HG03280 (cell line): ENCODE data around the gene GBGT1.
"Not testable (repeated sequence)": the region's sequence is repeated elsewhere in the genome, so short reads cannot be mapped to it uniquely, and the experiment has no call there.

ENCODE experiments used
- ATAC-seq: cut with Tn5 transposase; IDR thresholded peaks from one replicate; pipeline ENCODE4 v1.9.1; 2021; ENCODE audit warnings: mild to moderate bottlenecking, moderate library complexity; ENCODE audit not compliant: unreplicated experiment

Gene GBGT1

DNA sequence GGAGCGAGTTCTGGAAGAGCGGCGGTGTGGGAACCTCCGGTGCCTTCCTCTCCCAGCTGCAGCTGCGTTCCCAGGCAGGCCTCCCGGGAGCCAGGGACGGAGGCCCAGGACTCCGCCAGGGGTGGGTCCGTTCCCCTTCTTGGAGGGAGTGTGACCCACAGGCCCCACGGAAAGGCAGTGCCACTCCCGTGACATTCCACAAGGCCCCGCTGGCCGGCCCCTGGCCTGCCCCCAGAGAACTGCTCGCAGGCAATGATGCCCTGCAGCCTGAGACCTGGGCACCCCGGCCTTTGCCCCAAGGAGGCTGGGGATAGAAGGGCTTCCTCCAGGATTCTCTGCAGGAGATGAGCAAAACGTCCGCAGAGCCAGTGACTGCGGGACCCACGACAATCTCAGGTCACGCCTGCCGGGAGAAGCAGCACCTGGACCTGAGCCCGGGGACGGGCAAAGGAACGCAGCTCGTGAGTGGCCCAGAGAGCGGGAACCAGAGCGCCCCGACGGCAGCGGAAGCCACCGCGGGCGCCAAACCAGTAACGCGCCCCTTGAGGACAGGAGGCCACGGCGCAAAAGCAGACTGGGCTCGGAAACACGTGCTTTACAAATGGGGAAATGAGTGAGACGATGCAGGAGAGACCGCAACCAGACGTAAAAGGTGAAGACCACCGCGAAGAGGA, 36.1 kb upstream of the GBGT1 start:
- no peak for ATAC-seq

DNA sequence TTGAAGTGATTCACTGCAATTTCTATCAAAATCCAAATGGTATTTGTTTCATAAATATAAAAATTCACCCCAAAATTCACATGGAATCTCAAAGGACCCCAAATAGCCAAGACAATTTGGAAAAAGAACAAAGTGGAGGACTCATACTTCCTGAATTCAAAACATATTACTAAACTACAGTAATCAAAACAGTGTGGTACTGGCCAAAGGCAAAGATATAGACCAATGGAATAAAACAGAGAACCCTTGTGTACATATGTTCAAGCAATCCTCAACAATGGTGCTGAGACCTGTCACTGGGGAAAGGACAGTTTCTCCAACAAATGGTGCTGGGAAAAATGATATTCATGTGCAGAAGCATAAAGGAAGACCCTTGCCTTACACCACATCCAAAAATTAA, 31.3 kb upstream of the GBGT1 start:
- no peak for ATAC-seq

DNA sequence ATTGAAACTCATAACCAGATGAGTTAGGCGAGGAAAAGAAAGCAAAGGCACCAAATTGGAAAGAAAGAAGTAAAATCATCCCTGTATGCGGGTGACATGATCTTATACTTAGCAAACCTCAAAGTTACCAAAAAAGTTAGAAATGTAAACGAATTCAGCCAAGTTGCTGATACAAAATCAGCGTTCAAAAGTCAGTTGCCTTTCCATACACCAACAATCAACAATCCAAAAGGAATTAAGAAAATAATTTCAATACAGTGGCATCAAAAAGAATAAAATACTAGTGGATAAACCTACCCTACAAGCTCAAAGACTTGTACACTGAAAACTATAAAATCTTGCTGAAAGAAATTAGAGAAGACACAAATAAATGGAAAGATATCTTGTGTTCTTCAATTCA, 30.9 kb upstream of the GBGT1 start:
- ATAC-seq = no peak

DNA sequence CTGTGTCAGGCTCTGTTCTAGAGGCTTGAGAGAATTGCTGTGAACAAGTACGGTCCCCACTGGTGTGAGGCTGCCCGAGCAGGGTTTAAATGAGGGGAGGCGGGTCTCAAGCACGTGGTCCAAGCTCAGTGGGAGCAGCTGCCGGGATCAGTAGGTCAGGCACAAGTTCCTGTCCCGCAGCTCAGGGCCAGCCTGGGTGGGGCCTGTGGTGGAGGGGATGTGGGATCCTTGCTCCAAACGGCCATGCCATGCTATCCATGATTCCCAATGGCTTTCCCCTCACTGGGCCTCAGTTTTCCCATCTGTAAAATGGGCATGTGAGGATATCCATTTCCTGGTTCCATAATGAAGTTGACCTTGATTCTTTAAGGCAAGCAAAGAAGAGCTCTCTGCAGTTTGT, 28.3 kb upstream of the GBGT1 start:
- no peak for ATAC-seq

DNA sequence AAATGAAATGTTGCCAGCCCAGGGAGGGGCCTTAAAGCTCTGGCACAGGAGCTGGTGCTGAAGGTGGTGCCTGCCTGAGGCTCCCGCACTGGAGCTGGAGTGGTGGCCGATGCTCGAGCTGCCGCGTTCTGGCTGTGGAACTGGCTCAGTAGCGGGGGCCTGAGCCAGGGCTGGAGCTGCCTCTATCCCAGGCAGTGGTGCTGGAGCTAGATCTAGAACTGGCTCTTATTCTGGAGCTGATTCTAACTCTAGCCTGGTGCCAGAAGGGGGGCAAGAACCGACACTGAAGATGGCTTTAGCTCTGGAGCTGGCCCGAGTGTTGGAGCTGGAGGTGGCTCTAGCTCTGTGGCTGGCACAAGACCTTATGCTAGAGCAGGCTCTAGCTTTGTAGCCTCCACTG, 26.1 kb upstream of the GBGT1 start:
- ATAC-seq = no peak

DNA sequence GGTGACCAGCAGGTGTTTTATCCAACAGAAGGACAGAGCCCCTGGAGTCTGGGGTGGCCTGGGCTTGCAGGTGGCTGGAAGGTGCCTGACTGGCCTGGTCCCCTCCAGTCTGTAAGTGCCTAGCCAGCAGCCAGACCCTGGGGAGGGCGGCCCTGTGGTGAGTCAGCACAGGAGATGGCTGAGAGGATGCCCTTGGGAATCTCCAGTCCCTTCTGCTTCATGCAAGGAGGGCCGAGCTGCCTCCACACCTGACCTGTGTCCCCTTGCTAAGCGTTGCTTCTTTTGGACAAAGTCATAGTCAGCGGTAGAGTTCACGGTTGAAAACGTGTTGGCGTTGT, 25.1 kb upstream of the GBGT1 start:
- ATAC-seq = no peak

DNA sequence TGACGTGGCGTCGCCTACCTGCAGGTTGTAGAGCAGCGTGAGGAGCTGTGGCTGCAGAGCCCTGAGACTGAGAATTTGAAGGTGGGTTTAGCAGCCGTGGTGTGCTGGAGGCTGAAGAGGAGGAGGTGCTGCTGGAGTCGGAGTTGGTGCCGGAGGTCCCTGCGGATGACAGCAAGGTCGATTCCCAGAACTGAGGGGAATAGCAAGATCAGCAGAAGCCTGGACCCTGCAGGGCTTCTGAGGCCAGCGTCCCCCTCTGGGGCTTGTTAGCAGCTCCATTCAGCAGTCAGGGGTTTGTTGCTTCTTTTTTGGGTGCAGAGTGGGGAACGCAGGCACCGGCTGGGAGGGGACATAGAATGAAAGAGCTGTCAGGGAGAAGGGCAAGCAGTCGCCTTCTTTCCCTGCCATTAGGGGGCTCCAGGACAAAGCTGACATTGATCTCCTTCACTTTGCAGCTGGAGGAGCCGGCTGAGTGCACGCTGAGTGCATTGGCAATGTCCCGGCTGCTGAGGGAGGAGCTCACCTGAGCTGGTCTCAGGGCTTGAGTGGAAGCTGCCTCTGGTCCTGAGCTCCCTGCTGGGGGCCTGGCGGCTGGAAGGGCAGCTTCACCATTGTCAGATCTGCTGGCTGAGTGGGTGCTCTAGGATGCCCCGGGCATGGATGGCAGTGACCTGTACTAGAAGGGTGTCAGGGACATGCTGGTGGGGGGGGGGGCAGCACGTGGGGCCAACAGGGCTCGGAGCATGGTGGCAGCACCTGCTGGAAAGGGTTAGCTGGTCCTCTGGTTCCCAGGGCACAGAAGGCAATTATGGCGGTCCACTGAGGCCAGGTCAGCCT, 24.5 kb upstream of the GBGT1 start:
- no peak for ATAC-seq

DNA sequence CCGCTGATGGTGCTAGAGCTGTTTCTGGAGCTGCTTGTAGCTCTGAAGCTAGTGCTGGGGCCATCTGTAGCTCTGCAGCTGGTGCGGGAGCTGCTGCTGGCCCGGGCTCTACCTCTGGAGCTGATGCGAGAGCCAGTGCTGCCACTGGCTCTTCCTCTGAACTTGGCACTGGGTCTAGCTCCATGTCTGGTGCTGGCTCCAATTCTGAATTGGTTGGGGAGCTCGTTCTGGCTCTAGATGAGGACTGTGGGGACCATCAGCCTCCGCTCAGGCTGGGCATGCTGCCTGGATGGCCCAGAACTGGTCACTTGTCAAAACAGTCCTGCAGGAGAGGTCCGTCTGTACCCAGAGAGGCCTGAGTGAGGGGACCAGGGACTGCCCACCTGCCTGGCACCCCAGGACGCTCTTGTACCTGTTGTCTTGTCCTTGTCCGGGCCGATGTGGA, 23.9 kb upstream of the GBGT1 start:
- ATAC-seq = no peak

DNA sequence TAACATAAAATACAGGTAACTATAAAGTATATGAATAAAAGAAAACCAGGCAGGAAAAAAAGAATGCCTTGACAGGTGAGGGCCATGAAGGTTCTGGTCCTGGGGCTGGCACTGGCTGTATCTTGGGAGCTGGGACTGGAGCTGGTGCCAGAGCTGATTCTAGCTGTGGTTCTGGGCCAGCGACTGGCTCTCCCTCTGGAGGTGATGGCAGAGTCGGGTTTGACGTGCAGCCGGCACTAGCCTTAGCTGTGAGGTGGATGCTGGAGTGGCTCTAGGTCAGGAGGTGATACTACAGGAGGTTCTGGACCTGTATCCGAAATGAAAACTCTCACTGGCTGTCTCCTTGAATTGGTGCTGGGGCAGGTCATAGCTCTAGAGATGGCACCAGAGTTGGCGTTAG, 23.0 kb upstream of the GBGT1 start:
- no peak for ATAC-seq

DNA sequence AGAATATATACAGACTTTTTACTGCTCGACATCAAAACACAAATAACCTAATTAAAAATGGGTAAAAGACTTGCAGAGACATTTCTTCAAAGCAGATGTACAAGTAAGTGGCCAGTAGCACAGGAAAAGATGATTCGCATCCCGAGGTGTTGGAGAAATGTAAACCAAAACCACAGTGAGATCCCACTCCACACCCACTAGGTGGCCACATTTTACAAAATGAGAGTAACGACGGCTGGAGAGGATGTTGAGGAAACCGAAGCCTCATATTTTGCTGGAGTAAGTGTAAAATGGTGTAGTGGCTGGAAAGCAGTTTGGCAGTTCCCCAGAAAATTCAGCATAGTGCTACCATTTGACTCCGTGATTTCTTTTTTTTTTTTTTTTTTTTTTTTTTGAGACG, 21.3 kb upstream of the GBGT1 start:
- no peak for ATAC-seq

DNA sequence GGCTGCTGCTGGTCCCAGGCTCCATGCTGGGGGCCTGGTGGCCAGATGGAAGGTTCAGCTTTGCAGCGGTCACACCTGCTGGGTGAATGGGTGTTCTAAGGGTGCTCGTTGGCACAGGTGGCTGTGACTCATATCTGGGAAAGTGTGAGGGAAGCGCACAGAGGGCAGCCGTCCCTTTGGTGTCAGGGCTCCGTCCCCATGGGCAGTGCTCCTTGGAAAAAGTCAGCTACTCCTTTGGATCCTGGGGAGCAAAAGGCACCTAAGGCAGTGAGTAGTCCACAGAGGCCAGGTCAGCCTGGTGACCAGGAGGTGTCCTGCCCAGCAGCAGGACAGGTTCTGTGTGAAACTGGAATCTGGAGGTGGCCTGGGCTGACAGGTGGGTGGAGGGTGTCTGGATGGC, 18.4 kb upstream of the GBGT1 start:
- no peak for ATAC-seq

DNA sequence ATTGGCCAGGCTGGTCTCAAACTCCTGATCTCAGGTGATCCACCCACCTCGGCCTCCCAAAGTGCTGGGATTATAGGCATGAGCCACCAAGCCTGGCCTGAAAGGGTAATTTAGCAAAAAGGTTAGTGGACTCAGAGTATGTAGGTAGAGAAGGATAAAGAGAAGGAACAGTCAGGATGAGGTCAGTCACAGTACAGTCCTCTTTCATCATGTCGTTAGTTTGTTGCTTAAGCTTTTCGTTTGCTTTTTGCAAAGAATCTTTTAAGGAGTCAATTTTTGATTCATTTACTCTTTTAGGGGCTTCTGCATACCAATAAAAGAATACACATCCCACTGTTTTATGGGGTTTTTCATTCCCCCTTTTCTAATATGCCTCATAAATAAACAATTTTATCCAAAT, 17.8 kb upstream of the GBGT1 start:
- no peak for ATAC-seq

DNA sequence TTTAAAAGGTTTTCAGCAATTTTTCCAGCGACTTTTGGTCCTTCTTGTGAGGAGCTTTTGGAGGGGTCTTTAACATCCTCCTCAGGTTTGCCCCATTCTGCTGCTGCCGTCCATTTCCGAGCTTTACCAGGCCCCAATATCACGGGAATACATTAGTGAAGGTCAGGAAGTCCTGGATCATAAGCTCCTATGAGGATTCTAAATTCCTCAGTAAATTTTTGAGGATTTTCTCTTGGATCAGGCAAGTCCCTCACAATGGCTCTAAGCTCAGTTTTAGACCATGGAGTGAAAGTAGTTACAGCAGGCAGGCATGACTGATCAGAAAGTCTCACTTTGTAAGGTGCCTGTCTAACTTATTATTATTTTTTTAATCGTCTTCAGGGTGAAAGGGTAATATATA, 17.2 kb upstream of the GBGT1 start:
- no peak for ATAC-seq

DNA sequence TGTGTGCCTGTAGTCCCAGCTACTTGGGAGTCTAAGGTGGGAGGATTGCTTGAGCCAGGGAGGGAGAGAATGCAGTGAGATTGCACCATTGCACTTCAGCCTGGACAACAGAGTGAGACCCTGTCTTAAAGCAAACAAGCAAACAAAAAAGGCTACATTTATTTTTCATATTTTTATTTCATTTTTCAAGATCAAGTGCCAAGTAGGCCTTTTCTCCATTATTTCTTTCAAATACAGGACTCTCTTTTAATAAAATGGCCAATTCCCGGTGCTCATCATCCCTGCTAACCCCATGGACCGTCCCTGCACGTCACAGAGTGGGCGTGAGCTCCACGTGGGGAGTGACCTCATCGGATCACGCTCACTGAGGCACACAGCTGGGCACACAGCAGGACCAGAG, 9.3 kb upstream of the GBGT1 start:
- no peak for ATAC-seq

DNA sequence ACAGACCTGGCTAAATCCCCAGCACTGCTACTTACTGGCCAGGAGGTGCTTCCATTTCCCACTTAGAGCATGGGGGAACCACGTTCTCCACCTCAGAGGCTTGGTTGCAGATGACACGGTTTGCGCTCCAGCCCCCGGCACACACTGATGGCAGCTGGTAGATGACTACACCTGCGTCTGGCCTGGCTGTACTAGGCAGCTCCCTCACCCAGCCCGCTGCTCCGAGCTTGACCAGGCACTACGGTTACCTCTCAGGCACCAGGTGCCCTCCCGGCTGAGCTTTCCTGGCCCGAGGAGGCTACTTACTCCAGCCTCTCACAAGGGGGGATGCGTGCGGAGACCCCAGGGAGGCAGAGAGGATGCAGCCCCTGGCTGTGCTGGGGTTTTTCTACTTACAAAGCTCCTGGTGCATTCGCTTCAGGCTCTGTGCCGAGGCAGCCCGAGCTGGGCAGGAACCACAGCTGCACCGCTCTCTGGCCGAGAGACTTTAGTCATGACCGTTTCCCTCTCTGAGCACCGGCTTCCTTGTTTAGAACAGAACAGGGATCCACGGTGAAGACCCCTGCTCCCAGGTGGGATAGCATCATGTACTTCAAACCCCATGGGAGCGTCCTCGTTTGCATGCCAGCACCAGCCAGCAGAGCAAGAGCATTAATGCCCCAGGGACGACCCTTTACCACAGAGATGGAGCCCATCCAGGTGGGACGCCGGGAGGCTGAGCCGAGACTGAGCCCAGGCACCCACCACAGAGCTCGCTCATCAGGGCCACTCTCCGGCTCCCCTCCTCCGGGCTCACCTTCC, 7.6 kb upstream of the GBGT1 start:
- ATAC-seq = no peak

DNA sequence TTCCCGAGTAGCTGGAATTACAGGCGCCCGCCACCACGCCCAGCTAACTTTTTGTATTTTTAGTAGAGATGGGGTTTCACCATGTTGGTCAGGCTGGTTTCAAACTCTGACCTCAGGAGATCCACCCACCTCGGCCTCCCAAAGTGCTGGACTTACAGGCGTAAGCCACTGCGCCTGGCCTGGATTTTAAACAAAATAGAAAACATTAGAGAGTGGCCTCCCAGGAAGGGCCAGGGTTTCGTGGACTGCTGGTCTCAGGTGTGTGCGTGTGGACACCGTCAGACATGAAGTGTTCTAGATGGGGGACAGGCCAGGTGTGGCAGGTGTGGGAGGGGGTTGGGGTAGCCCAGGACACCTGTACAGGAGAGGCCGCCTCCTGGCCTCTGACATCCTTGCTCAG, 7.0 kb upstream of the GBGT1 start:
- ATAC-seq = no peak

DNA sequence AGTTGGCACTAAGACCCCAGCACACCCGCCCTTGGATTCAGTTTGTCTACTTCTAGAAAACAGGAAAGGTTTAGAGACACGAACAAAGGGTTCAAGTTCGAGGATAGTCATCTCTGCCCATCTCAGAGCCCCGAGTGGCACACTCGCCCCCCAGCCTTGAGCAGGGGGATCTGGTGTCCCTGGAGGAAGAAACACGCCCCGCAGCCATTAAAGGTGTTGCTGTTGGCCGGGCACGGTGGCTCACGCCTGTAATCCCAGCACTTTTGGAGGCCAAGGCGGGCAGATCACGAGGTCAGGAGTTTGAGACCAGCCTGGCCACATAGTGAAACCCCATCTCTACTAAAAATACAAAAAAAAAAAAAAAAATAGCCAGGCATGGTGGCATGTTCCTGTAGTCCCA, 6.0 kb upstream of the GBGT1 start:
- ATAC-seq = not testable (repeated sequence)

DNA sequence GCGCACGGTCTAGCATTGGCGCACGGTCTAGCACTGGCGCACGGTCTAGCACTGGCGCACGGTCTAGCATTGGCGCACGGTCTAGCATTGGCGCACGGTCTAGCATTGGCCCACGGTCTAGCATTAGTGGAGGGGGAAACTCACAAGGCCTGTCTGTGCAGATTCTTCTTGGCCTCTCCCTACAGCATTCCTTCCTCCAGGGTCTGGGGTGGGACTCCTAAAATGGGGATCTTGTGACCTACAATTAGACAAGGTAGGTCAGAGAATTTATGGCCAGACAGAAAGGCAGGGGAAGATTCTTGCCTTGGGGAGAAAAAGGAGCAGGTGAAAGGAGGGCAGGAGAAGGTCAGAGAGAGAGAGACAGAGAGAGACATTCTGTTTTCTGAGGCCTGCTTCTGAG, 5.4 kb upstream of the GBGT1 start:
- no peak for ATAC-seq

DNA sequence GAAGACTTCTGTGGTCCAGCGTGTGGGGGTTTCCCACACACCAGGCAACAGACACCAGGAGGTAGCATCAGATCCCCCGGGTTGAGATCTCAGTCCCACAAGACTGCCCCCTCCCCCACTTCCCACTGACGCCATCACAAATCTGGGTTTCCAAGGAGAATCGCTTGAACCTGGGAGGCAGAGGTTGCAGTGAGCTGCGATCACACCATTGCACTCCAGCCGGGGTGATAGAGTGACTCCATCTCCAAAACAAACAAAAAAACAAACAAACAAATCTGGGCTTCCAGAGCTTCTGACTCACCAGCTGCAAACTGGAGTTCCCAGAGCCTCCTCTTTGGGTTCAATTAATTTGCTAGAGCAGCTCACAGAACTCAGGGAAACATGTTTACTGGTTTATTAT, 4.7 kb upstream of the GBGT1 start:
- ATAC-seq = no peak

DNA sequence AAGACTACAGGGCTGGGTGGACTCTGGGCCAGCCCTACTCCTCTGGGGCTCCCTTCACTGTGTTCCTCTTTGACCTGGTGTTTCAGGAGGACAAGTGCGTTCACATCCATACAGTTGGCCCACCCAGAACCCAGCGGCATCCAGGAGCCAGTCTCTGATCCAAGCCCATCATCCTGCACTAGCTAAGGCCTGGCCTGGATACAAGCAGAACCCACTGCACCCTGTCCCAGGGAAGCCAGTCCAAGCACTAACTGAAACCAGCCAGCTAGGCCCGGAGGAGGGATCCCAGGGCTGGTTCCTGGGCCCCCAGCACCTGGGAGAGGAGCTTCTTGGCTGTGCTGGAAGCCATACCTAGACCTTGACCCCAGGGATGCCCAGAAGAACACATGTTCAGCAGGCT, 4.1 kb upstream of the GBGT1 start:
- ATAC-seq = no peak

DNA sequence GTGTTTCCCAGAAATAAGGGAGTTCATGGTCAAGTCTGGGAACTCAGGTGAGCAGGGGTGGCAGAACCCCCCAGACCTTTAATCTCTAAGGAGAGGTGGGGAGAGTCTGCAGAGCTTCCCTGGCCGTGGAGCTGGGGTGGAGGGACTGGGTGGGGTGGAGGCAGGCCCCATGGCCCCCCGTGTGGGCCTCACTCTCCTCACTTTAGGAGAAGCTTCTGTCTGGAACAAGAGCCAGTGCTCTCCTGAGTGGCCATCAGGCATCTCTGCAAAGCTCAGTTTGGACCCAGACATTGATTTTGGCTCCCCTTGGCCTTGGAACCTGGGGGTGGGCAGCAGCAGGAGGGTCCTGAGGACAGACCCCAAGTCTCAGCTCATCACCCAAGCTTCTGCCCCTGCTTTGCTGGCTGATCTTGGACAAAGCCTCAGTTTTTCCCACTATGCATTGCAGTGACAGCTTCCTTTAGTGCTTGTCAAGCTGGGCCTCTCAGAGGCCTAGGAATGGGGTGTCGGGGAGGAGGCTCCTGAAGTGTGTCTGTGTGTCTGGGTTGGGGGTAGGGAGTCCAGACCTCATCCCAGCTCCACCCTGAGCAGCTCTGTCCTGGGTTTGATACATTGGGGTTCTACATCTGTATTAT, 3.5 kb upstream of the GBGT1 start:
- ATAC-seq = no peak
